HG02610 (cell line): ENCODE data around the gene ARID5B.

Experiments
- ATAC-seq: cut with Tn5 transposase; IDR thresholded peaks from one replicate; pipeline ENCODE4 v1.9.1; 2021; ENCODE audit warnings: mild to moderate bottlenecking, moderate library complexity; ENCODE audit not compliant: unreplicated experiment

The ARID5B gene

GRCh38 chr10:61887772-61888171 is 13.7 kb upstream of the ARID5B start:
- ATAC-seq: no peak

GRCh38 chr10:61888744-61889143 is 12.8 kb upstream of the ARID5B start:
- peak; percentile 77 for ATAC-seq

DNA sequence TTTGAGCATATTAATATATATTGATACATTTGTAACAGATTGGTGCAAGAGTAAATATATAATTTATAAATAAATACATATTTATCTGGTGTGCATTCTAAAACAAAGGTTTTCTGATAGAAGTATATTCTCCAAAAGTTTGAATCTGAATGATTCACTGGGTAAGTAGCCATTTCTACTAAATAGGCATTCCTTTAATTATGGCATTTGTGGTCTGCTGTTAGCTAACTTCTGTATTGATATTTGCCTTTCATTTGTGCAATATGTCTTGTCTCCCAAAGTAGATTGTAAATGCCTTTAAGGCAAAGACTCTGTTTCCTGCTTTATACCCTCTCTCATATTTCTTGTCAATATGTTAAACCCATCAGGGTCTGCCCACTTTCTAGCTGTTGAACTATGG is 11.1 kb upstream of the ARID5B start:
- no peak for ATAC-seq

GRCh38 chr10:61890881-61891409 is 10.6 kb upstream of the ARID5B start:
- ATAC-seq: no peak

- no peak for ATAC-seq
These were observed 9.5 kb upstream of the ARID5B start for GRCh38 chr10:61891906-61892585.

DNA sequence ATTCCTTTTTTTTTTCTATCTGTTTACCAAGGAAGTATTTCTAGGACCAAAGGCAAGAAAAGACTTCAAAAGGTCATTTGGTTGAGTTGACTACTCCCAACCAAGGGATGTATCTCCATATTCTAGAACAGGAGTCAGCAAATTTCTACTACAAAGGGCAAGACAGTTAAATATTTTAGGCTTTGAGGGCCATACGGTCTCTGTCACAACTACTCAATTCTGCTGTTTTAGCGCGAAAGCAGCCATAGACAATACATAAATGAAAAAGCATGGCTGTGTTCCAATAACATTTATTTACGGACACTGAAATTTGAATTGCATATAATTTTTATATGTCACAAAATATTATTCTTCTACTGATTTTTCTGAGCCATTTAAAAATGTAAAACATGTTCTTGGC is 8.5 kb upstream of the ARID5B start:
- no peak for ATAC-seq

DNA sequence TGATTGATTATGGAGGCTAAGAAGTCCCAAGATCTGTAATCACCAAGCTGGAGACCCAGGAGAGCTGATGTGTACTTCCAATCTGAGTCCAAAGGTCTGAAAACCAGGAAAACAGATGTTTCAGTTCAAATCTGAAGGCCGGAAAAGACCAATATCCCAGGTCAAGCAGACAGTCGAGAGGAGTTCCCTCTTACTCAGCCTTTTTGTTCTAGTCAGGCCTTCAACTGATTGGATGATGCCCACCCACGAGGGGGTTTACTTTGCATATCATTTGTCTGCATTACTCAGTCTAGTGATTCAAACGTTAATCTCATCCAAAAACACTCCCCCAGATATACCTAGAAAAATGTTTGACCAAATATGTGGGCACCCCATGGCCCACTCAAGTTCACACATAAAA is 7.4 kb upstream of the ARID5B start:
- no peak for ATAC-seq

GRCh38 chr10:61895898-61896600 is 5.5 kb upstream of the ARID5B start:
- ATAC-seq: no peak

GRCh38 chr10:61896854-61897661 is 4.4 kb upstream of the ARID5B start:
- peak; percentile 76 for ATAC-seq

DNA sequence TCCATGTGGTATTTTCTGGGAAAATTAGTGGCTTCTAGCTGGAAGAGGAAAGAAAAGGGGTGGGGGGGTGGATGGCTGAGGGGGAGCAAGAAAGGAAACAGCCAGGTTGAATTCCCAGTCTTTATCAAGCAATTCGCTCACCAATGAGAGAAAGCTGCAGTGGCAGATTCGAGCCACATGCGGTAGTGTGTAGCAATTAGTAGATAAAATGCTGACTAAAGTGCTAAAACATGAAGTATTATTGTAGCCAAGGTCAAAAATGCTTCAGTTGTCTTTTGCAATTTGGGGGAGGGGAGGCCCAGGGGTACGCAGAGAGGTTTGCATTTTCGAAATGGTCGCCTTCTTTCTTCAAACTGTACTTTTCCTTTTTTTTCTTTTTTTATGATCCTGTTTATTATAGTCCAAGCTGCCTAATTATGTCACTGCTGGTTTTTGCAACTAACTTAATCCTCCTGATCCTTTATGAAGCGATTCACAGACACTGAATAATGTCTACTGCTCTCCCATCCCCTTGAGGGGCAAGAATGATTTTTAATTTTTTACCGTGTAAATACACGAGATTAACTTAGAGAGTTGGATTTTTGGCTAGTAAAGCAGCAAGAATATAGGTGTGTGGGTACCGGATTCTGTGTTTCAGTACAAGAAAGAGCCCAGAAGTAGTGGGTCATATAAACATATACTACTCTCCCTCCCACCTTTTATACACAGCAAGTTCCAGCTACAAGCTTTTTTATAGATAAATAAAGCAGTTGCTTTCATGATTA is 3.6 kb upstream of the ARID5B start:
- no peak for ATAC-seq

GRCh38 chr10:61898435-61898778 is 3.1 kb upstream of the ARID5B start:
- no peak for ATAC-seq

- no peak for ATAC-seq
These were observed 2.4 kb upstream of the ARID5B start for GRCh38 chr10:61899069-61899531.

DNA sequence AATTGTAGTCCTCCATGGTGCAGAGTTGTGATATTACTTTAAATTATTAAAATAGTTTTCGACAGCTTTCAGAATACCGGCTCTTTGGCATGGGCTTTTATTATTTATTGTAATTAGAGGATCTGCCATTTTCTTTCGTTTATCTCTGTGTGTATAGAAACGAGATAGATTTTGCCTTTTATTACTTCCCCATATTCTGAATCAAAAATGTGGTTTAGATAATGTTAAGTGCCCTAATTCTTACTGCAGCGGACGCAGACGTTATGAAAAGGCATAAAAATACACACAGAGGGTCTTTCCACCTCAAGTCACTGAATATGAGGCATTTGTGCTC is 1.9 kb upstream of the ARID5B start:
- ATAC-seq: no peak

- ATAC-seq: peak; percentile 36
These were observed 1.3 kb upstream of the ARID5B start for GRCh38 chr10:61899997-61900828.

DNA sequence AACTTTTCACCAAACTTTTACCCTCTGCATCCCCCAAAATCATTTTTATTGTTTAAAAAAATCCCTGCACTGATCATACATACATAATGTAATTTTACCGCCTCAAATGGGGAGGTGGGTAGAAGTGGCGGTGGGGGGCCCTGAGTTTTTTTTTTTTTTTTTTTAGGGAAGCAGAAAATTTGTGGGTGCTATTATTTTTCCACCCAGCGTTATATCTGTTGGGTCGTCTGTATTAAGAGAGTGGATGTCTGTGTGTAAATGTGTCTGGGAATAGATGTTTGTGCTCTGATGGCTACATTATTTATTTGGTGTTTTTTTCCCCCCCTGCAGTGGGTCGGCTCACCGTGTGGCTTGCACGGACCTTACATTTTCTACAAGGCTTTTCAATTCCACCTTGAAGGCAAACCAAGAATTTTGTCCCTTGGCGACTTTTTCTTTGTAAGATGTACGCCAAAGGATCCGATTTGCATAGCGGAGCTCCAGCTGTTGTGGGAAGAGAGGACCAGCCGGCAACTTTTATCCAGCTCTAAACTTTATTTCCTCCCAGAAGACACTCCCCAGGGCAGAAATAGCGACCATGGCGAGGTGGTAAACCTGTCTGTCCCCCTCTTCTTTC is 438 bp downstream of the ARID5B start:
- ATAC-seq: no peak

GRCh38 chr10:61902445-61903220 is 1.1 kb downstream of the ARID5B start:
- no peak for ATAC-seq

GRCh38 chr10:61903221-61903927 is 1.9 kb downstream of the ARID5B start:
- ATAC-seq: peak; percentile 58

- ATAC-seq: no peak
These were observed 2.4 kb downstream of the ARID5B start for GRCh38 chr10:61903928-61904344.
